HCT116 (cell line): ENCODE data around the gene MLANA. TPM values are rescaled to one million over a fixed set of nuclear protein-coding genes. Genes with fewer than 3 reads are reported as not detected.

Source experiments
- ATAC-seq: fragments of 200-7000 bp; cut with Tn5 transposase; 2 replicates; pipeline ENCODE4 v1.9.1; 2020; ENCODE audit warnings: mild to moderate bottlenecking, moderate library complexity
- BruUV-seq: library from RNA; stranded (reverse); fragments of 400-500 nt; replicated peaks from 2 replicates; lab custom pipeline; 2021; lab: Mats Ljungman, UMichigan
- CTCF ChIA-PET: fragments of 300-600 bp; sonication (Branson Sonifier 250); formaldehyde crosslinking; loops from one replicate; lab custom pipeline; 2021; ENCODE audit warnings: antibody characterized with exemption; lab: Charles Lee
- POLR2A ChIA-PET: fragments of 300-600, 350-600 bp; sonication (Branson Sonifier 250); formaldehyde crosslinking; loops from one replicate; lab custom pipeline; 2021; ENCODE audit warnings: antibody characterized with exemption; lab: Charles Lee
- RAD21 ChIA-PET, 2 experiments: fragments of 300-600 bp; sonication (Branson Sonifier 250); formaldehyde crosslinking; loops; one replicate each; lab custom pipeline; 2023; ENCODE audit warnings: low total read pairs in 2 of 2; ENCODE audit not compliant: uncharacterized antibody in 2 of 2, unreplicated experiment in 2 of 2, low non-redundant PET in 1 of 2; lab: Charles Lee
- DNase-seq: peaks from one replicate; pipeline ENCODE4 v3.0.0-alpha.2; 2010; ENCODE audit warnings: low read depth, low spot score
- H2AFZ ChIP-seq: fragments of 200-600 bp; shearing (Covaris generic), sonication (generic); 2 replicates; pipeline ENCODE4 v1.6.1; 2017; ENCODE audit warnings: low read depth, mixed run types, mixed read lengths, antibody characterized with exemption, low read length; ENCODE audit not compliant: poor library complexity, severe bottlenecking
- H3K27ac ChIP-seq: 2 replicates; pipeline ENCODE4 v1.5.1; 2012; ENCODE audit warnings: low read depth, low read length
- H3K27me3 ChIP-seq: fragments of 200-600 bp; sonication (generic); 2 replicates; pipeline ENCODE4 v1.6.1; 2016; ENCODE audit warnings: mixed run types, low read length, mixed read lengths; ENCODE audit not compliant: insufficient read depth
- H3K36me3 ChIP-seq, 2 experiments: fragments of 200-500 bp in 1 of 2; fragments of 200-600 bp in 1 of 2; sonication (Bioruptor generic) in 1 of 2; sonication (generic) in 1 of 2; 2 replicates each; pipeline versions ENCODE4 v1.5.1 to v1.6.1; 2014 to 2016; ENCODE audit warnings: low read length in 2 of 2, inconsistent platforms in 1 of 2, mixed read lengths in 1 of 2, mixed run types in 1 of 2; ENCODE audit not compliant: insufficient read depth in 2 of 2, control insufficient read depth in 1 of 2
- H3K4me1 ChIP-seq, 2 experiments: fragments of 200-600 bp in 1 of 2; sonication (generic) in 1 of 2; 2 replicates each; pipeline versions ENCODE4 v1.5.1 to v1.6.1; 2012 to 2017; ENCODE audit warnings: low read length in 2 of 2, inconsistent platforms in 1 of 2, mild to moderate bottlenecking in 1 of 2, mixed read lengths in 1 of 2, mixed run types in 1 of 2, moderate library complexity in 1 of 2; ENCODE audit not compliant: insufficient read depth in 2 of 2, control insufficient read depth in 1 of 2
- H3K4me2 ChIP-seq: fragments of 200-600 bp; sonication (generic); 2 replicates; pipeline ENCODE4 v1.6.1; 2017; ENCODE audit warnings: mixed run types, low read length, mixed read lengths
- H3K4me3 ChIP-seq, 2 experiments: fragments of 200-600 bp in 1 of 2; sonication (generic) in 1 of 2; replicated peaks in 1 of 2; 2 replicates each; pipeline ENCODE4 v1.5.1; 2011 to 2016; ENCODE audit warnings: low read length in 2 of 2, control low read depth in 1 of 2, low read depth in 1 of 2, mild to moderate bottlenecking in 1 of 2, mixed read lengths in 1 of 2, mixed run types in 1 of 2
- H3K79me2 ChIP-seq: fragments of 200-600 bp; sonication (generic); 2 replicates; pipeline ENCODE4 v1.6.1; 2017; ENCODE audit warnings: mild to moderate bottlenecking, mixed run types, low read length, moderate library complexity, mixed read lengths; ENCODE audit not compliant: insufficient read depth
- H3K9ac ChIP-seq: fragments of 200-600 bp; sonication (generic); 2 replicates; pipeline ENCODE4 v1.6.1; 2016; ENCODE audit warnings: low read length, mixed read lengths
- H3K9me2 ChIP-seq: fragments of 200-600 bp; sonication (generic), shearing (Covaris generic); 2 replicates; pipeline ENCODE4 v1.6.1; 2017; ENCODE audit warnings: mixed run types, mild to moderate bottlenecking, moderate library complexity; ENCODE audit not compliant: insufficient read depth
- H3K9me3 ChIP-seq, 2 experiments: fragments of 200-500 bp in 1 of 2; fragments of 200-600 bp in 1 of 2; sonication (Bioruptor generic) in 1 of 2; sonication (generic) in 1 of 2; 2 replicates each; pipeline ENCODE4 v1.6.1; 2014 to 2017; ENCODE audit warnings: low read length in 2 of 2, mixed read lengths in 2 of 2, inconsistent platforms in 1 of 2, low read depth in 1 of 2, mild to moderate bottlenecking in 1 of 2, mixed run types in 1 of 2, moderate library complexity in 1 of 2; ENCODE audit not compliant: control insufficient read depth in 1 of 2, insufficient read depth in 1 of 2
- H4K20me1 ChIP-seq: fragments of 200-600 bp; sonication (generic), shearing (Covaris generic); 2 replicates; pipeline ENCODE4 v1.6.1; 2017; ENCODE audit warnings: mixed run types, mild to moderate bottlenecking, moderate library complexity; ENCODE audit not compliant: insufficient read depth
- ATF3 ChIP-seq: IDR thresholded peaks from 2 replicates; pipeline ENCODE4 v1.6.1; 2012
- CBX3 ChIP-seq: IDR thresholded peaks from 2 replicates; pipeline ENCODE4 v1.6.1; 2012; ENCODE audit warnings: low read depth
- CTCF ChIP-seq, 3 experiments: fragments of 200-600 bp in 1 of 3; sonication (generic) in 1 of 3; IDR thresholded peaks in 2 of 3; conservative IDR thresholded peaks in 1 of 3; 2 replicates each; pipeline ENCODE4 v1.5.1; 2012 to 2017; ENCODE audit warnings: low read depth in 2 of 3, low read length in 2 of 3, antibody characterized with exemption in 1 of 3, borderline replicate concordance in 1 of 3, control low read depth in 1 of 3, mild to moderate bottlenecking in 1 of 3, mixed read lengths in 1 of 3, mixed run types in 1 of 3, moderate library complexity in 1 of 3; ENCODE audit not compliant: insufficient read depth in 1 of 3
- EGR1 ChIP-seq: IDR thresholded peaks from 2 replicates; pipeline ENCODE4 v1.6.1; 2012; ENCODE audit warnings: low read depth
- ELF1 ChIP-seq: IDR thresholded peaks from 2 replicates; pipeline ENCODE4 v1.6.1; 2012; ENCODE audit warnings: low read depth, borderline replicate concordance
- EZH2 ChIP-seq: fragments of 200-600 bp; sonication (generic); IDR thresholded peaks from 2 replicates; pipeline ENCODE4 v1.6.1; 2017; ENCODE audit warnings: antibody characterized with exemption, mixed run types
- FOSL1 ChIP-seq: IDR thresholded peaks from 2 replicates; pipeline ENCODE4 v1.6.1; 2012; ENCODE audit warnings: low read depth
- MAX ChIP-seq: IDR thresholded peaks from 2 replicates; pipeline ENCODE4 v1.6.1; 2012
- POLR2A ChIP-seq: IDR thresholded peaks from 2 replicates; pipeline ENCODE4 v1.7.0; 2011; ENCODE audit warnings: borderline replicate concordance; ENCODE audit not compliant: insufficient read depth, insufficient read length; ENCODE audit errors: extremely low read depth
- POLR2AphosphoS5 ChIP-seq: IDR thresholded peaks from 2 replicates; pipeline ENCODE4 v1.6.1; 2011; ENCODE audit warnings: mild to moderate bottlenecking, low read depth, low read length, moderate library complexity
- RAD21 ChIP-seq: IDR thresholded peaks from 2 replicates; pipeline ENCODE4 v1.6.1; 2012; ENCODE audit warnings: low read depth, mild to moderate bottlenecking
- SIN3A ChIP-seq: IDR thresholded peaks from 2 replicates; pipeline ENCODE4 v1.6.1; 2012; ENCODE audit warnings: low read depth
- SP1 ChIP-seq: IDR thresholded peaks from 2 replicates; pipeline ENCODE4 v1.6.1; 2012; ENCODE audit warnings: low read depth
- TCF7L2 ChIP-seq: IDR thresholded peaks from 2 replicates; pipeline ENCODE4 v1.7.0; 2011; ENCODE audit warnings: borderline replicate concordance, inconsistent platforms; ENCODE audit not compliant: insufficient read depth, insufficient read length; ENCODE audit errors: extremely low read depth
- YY1 ChIP-seq: IDR thresholded peaks from 2 replicates; pipeline ENCODE4 v1.6.1; 2011; ENCODE audit warnings: low read length, low read depth, moderate library complexity, mild to moderate bottlenecking; ENCODE audit not compliant: insufficient replicate concordance; ENCODE audit errors: extremely low read depth
- ZFX ChIP-seq: fragments of 450-650 bp; IDR thresholded peaks from 2 replicates; pipeline ENCODE4 v1.6.1; 2017
- ZNF274 ChIP-seq: fragments of 200-500 bp; sonication (Bioruptor generic); IDR thresholded peaks from 2 replicates; pipeline ENCODE4 v1.6.1; 2014; ENCODE audit warnings: mild to moderate bottlenecking, low read depth, low read length, inconsistent platforms
- intact Hi-C: fragments of 100-400 bp; cut with micrococcal nuclease; formaldehyde crosslinking; loops from 2 replicates; pipeline ENCODE4 v1.10.0; 2022
- total RNA-seq: library from RNA; stranded (reverse); gene quantifications from one replicate; pipeline ENCODE4 v1.2.1, GENCODE V29; 2021; ENCODE audit not compliant: unreplicated experiment
- TF ChIP-seq, protein P1 (sequence below): IDR thresholded peaks from 2 replicates; pipeline ENCODE4 v1.6.1; 2011; ENCODE audit warnings: mild to moderate bottlenecking, low read length, moderate library complexity; ENCODE audit not compliant: insufficient replicate concordance; ENCODE audit errors: extremely low read depth

Gene MLANA
- total RNA-seq, 1 experiment from 2014 or later: not detected

DNA sequence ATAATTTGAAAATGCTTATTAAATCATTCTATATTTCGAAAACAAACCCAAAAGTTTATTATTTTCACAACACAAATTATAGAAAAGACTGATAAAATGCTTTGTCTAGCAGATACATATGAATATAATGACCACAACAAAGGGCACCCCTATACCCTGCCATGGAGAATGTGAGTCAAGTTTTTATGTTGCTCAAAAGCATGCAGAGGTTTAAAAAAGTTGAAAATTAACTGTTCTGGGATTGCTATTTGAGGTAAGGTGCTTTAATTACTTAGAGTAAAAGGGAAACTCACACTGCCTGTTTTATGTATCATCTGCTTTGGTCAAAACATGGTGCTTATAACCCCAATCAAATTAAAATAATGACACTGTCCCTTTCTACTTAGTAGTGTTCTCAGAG is 41.0 kb downstream of the MLANA start (continued):
- TF ChIP-seq, protein P1, sequence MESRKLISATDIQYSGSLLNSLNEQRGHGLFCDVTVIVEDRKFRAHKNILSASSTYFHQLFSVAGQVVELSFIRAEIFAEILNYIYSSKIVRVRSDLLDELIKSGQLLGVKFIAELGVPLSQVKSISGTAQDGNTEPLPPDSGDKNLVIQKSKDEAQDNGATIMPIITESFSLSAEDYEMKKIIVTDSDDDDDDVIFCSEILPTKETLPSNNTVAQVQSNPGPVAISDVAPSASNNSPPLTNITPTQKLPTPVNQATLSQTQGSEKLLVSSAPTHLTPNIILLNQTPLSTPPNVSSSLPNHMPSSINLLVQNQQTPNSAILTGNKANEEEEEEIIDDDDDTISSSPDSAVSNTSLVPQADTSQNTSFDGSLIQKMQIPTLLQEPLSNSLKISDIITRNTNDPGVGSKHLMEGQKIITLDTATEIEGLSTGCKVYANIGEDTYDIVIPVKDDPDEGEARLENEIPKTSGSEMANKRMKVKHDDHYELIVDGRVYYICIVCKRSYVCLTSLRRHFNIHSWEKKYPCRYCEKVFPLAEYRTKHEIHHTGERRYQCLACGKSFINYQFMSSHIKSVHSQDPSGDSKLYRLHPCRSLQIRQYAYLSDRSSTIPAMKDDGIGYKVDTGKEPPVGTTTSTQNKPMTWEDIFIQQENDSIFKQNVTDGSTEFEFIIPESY: no peak
- no peak for TF ChIP-seq TCF7L2
- no peak for TF ChIP-seq ZFX
- no peak for TF ChIP-seq POLR2A
- no peak for TF ChIP-seq RAD21
- TF ChIP-seq YY1: no peak
- no peak for TF ChIP-seq SP1
- TF ChIP-seq MAX: no peak

- ATAC-seq (no peak), DNase-seq (no peak)
- Histone ChIP-seq H2AFZ (no peak overlapping the region), H3K27me3 (no peaks in the 10 kb centered on the region), H3K4me2 (no peak overlapping the region), H4K20me1 (no peaks in the 10 kb centered on the region), H3K4me1 (no peaks in the 10 kb centered on the region), H3K9ac (no peak overlapping the region), H3K27ac (no peak overlapping the region), H3K9me2 (no peaks in the 10 kb centered on the region), H3K4me3 (no peak overlapping the region), H3K36me3 (0 out of 4 replicates have a peak, but pooled peaks cover 0 to 2% of the 10 kb centered on the region in 2 experiments), H3K9me3 (no peaks in the 10 kb centered on the region), H3K79me2 (no peaks in the 10 kb centered on the region)
- POLR2A ChIA-PET: no interaction called here
- no TSS peak for BruUV-seq
- intact Hi-C loops: no loop called here
- CTCF ChIA-PET: no interaction called here
- RAD21 ChIA-PET: no interaction called here
- no peak for TF ChIP-seq ZFX
- TF ChIP-seq POLR2A: no peak
- TF ChIP-seq CTCF (IDR thresholded peaks at IDR 0.05 in 2 of 3, conservative IDR thresholded peaks at IDR 0.05 in 1 of 3; ENCODE audit: borderline replicate concordance in 1 of 3, insufficient read depth in 1 of 3, low read depth in 2 of 3, low read length in 2 of 3): no peak
- no peak for TF ChIP-seq POLR2AphosphoS5
- TF ChIP-seq, protein P1: no peak
- TF ChIP-seq SIN3A: no peak
- no peak for TF ChIP-seq SP1
- no peak for TF ChIP-seq RAD21
- no peak for TF ChIP-seq TCF7L2
- no peak for TF ChIP-seq MAX
- TF ChIP-seq CBX3: no peak
- no peak for TF ChIP-seq YY1
- TF ChIP-seq EZH2: no peak
- TF ChIP-seq ZNF274: no peak
- no peak for TF ChIP-seq ELF1
- no peak for TF ChIP-seq FOSL1
- no peak for TF ChIP-seq ATF3
- TF ChIP-seq EGR1: no peak
Observed at GRCh38 chr9:5938449-5938848, 47.8 kb downstream of the MLANA start.
